ENCODE data around the gene ARHGAP40. TPM values are rescaled to one million over a fixed set of nuclear protein-coding genes. Genes with fewer than 3 reads are reported as not detected.

ARHGAP40 gene
- total and polyA plus RNA-seq, 2 experiments from 2014 or later, result not detected

- 37 to 46% methylated on average over 4 of the region's 4 CpGs for WGBS, 2 experiments (ENCODE audit: low coverage in 1 of 2, low lambda C conversion rate in 2 of 2, missing lambda C conversion rate in 2 of 2)
- Histone ChIP-seq H3K27me3 (replicated peaks; ENCODE audit: insufficient read depth) (peaks cover 27% of the 10 kb centered on the region), H3F3A (ENCODE audit: insufficient read depth) (no peaks in the 10 kb centered on the region), H2AFZ (no peak overlapping the region), H3K4me3 (no peak overlapping the region), H3K4me1 (ENCODE audit: insufficient read depth) (peaks cover 4% of the 10 kb centered on the region; the same call in 1 of the 2 replicates), H3K9me3 (ENCODE audit: low read depth) (no peaks in the 10 kb centered on the region), H3K27ac (no peak overlapping the region), H4K20me1 (ENCODE audit: insufficient read depth) (no peaks in the 10 kb centered on the region), H3K79me2 (ENCODE audit: insufficient read depth) (no peaks in the 10 kb centered on the region), H3K4me2 (ENCODE audit: unreplicated experiment) (no peak overlapping the region), H3K9me2 (ENCODE audit: insufficient read depth) (no peaks in the 10 kb centered on the region), H3K9ac (no peak overlapping the region), H3K36me3 (ENCODE audit: low read depth) (no peaks in the 10 kb centered on the region)
- in situ Hi-C loops (cut with MboI), result no loop called here
- DNase-seq, result no peak
- no peak for TF ChIP-seq EZH2phosphoT487 (IDR thresholded peaks at IDR 0.05; ENCODE audit: insufficient read depth, low read depth)
- no peak for TF ChIP-seq EZH2 (IDR thresholded peaks at IDR 0.05; ENCODE audit: insufficient read depth, poor library complexity, severe bottlenecking)
Observed at GRCh38 chr20:38671701-38672292, 70.2 kb downstream of the ARHGAP40 start.

GRCh38 chr20:38672504-38672903 is 70.9 kb downstream of the ARHGAP40 start:
- Histone ChIP-seq H4K20me1 (ENCODE audit: insufficient read depth) (no peaks in the 10 kb centered on the region), H3K36me3 (ENCODE audit: low read depth) (no peaks in the 10 kb centered on the region), H3K4me1 (ENCODE audit: insufficient read depth) (peaks cover 4% of the 10 kb centered on the region; the same call in 1 of the 2 replicates), H2AFZ (no peak overlapping the region), H3K27me3 (replicated peaks; ENCODE audit: insufficient read depth) (peaks cover 27% of the 10 kb centered on the region), H3K27ac (no peak overlapping the region), H3K9me3 (ENCODE audit: low read depth) (no peaks in the 10 kb centered on the region), H3F3A (ENCODE audit: insufficient read depth) (no peaks in the 10 kb centered on the region), H3K9me2 (ENCODE audit: insufficient read depth) (no peaks in the 10 kb centered on the region), H3K4me2 (ENCODE audit: unreplicated experiment) (no peak overlapping the region), H3K9ac (no peak overlapping the region), H3K79me2 (ENCODE audit: insufficient read depth) (no peaks in the 10 kb centered on the region), H3K4me3 (no peak overlapping the region)
- 48 to 56% methylated on average over 3 of the region's 3 CpGs for WGBS, 2 experiments (ENCODE audit: low coverage in 1 of 2, low lambda C conversion rate in 2 of 2, missing lambda C conversion rate in 2 of 2)
- TF ChIP-seq EZH2 (IDR thresholded peaks at IDR 0.05; ENCODE audit: insufficient read depth, poor library complexity, severe bottlenecking) (no peak), EZH2phosphoT487 (IDR thresholded peaks at IDR 0.05; ENCODE audit: insufficient read depth, low read depth) (no peak)
- no peak for DNase-seq
- in situ Hi-C loops (cut with MboI), result no loop called here

GRCh38 chr20:38673261-38673660 is 71.7 kb downstream of the ARHGAP40 start:
- Histone ChIP-seq H3K4me1 (ENCODE audit: insufficient read depth) (peaks cover 4% of the 10 kb centered on the region; the same call in 1 of the 2 replicates), H3K36me3 (ENCODE audit: low read depth) (no peaks in the 10 kb centered on the region), H3K9ac (no peak overlapping the region), H3K4me3 (peak overlapping the region; percentile 78), H3K27ac (no peak overlapping the region), H4K20me1 (ENCODE audit: insufficient read depth) (no peaks in the 10 kb centered on the region), H3K27me3 (replicated peaks; ENCODE audit: insufficient read depth) (peaks cover 21% of the 10 kb centered on the region; the same call in 1 of the 2 replicates), H3F3A (ENCODE audit: insufficient read depth) (no peaks in the 10 kb centered on the region), H3K4me2 (ENCODE audit: unreplicated experiment) (peak overlapping the region; percentile 89), H3K9me3 (ENCODE audit: low read depth) (no peaks in the 10 kb centered on the region), H3K79me2 (ENCODE audit: insufficient read depth) (no peaks in the 10 kb centered on the region), H2AFZ (peak overlapping the region; percentile 92), H3K9me2 (ENCODE audit: insufficient read depth) (no peaks in the 10 kb centered on the region)
- in situ Hi-C loops (cut with MboI), result no loop called here
- WGBS, 2 experiments (ENCODE audit: low coverage in 1 of 2, low lambda C conversion rate in 2 of 2, missing lambda C conversion rate in 2 of 2), result 39 to 40% methylated on average over 5 of the region's 5 CpGs
- TF ChIP-seq EZH2 (IDR thresholded peaks at IDR 0.05; ENCODE audit: insufficient read depth, poor library complexity, severe bottlenecking) (no peak), EZH2phosphoT487 (IDR thresholded peaks at IDR 0.05; ENCODE audit: insufficient read depth, low read depth) (no peak)
- DNase-seq, result no peak

GRCh38 chr20:38673725-38674091 is 72.1 kb downstream of the ARHGAP40 start:
- Histone ChIP-seq H3K9me2 (ENCODE audit: insufficient read depth) (no peaks in the 10 kb centered on the region), H3K4me2 (ENCODE audit: unreplicated experiment) (peak overlapping the region; percentile 89), H3K27ac (no peak overlapping the region), H3K27me3 (replicated peaks; ENCODE audit: insufficient read depth) (peaks cover 16% of the 10 kb centered on the region; the same call in 1 of the 2 replicates), H3F3A (ENCODE audit: insufficient read depth) (no peaks in the 10 kb centered on the region), H3K36me3 (ENCODE audit: low read depth) (no peaks in the 10 kb centered on the region), H4K20me1 (ENCODE audit: insufficient read depth) (no peaks in the 10 kb centered on the region), H2AFZ (peak overlapping the region; percentile 92), H3K79me2 (ENCODE audit: insufficient read depth) (no peaks in the 10 kb centered on the region), H3K9ac (peak overlapping the region; percentile 60), H3K4me1 (ENCODE audit: insufficient read depth) (peaks cover 4% of the 10 kb centered on the region; the same call in 1 of the 2 replicates), H3K4me3 (peak overlapping the region; percentile 78), H3K9me3 (ENCODE audit: low read depth) (no peaks in the 10 kb centered on the region)
- peak; percentile 41 for DNase-seq
- no peak for TF ChIP-seq EZH2 (IDR thresholded peaks at IDR 0.05; ENCODE audit: insufficient read depth, poor library complexity, severe bottlenecking)
- no peak for TF ChIP-seq EZH2phosphoT487 (IDR thresholded peaks at IDR 0.05; ENCODE audit: insufficient read depth, low read depth)
- in situ Hi-C loops (cut with MboI), result no loop called here
- 1 to 2% methylated on average over 12 to 13 of the region's 13 CpGs for WGBS, 2 experiments (ENCODE audit: low coverage in 1 of 2, low lambda C conversion rate in 2 of 2, missing lambda C conversion rate in 2 of 2)

Measured in GM23248 (cell line).